HT1080 (cell line): ENCODE data around the gene TANK. TPM values are rescaled to one million over a fixed set of nuclear protein-coding genes. Genes with fewer than 3 reads are reported as not detected.
A peak's percentile ranks its signal among the peaks of the same experiment; 100 is the strongest.
"Not testable (repeated sequence)": the region's sequence is repeated elsewhere in the genome, so short reads cannot be mapped to it uniquely, and the experiment has no call there.

Source experiments
- DNase-seq: peaks from one replicate; pipeline ENCODE4 v3.0.0-alpha.2; 2015; ENCODE audit warnings: low read depth
- total RNA-seq: library from RNA; depleted of rRNA; stranded (reverse); fragments of >200 nt; shearing (Covaris generic); gene quantifications from 2 replicates; pipeline ENCODE4 v1.2.3, GENCODE V29; 2014; rRNA removed

The TANK gene
- total RNA-seq, 1 experiment from 2014 or later, result 37.1 TPM

GRCh38 chr2:161269111-161269510 is 108.9 kb downstream of the TANK start:
- no peak for DNase-seq

- DNase-seq, result peak; percentile 42
Measured at GRCh38 chr2:161273038-161273760, 113.0 kb downstream of the TANK start.

- peak; percentile 46 for DNase-seq
Measured at GRCh38 chr2:161278564-161279229, 118.5 kb downstream of the TANK start.

GRCh38 chr2:161279230-161279815 is 119.1 kb downstream of the TANK start:
- DNase-seq, result not testable (repeated sequence)

- DNase-seq, result peak; percentile 20
Measured at GRCh38 chr2:161280906-161281323, 120.7 kb downstream of the TANK start.

- DNase-seq, result not testable (repeated sequence)
Measured at GRCh38 chr2:161281615-161282310, 121.5 kb downstream of the TANK start.

- DNase-seq, result not testable (repeated sequence)
Measured at GRCh38 chr2:161282311-161282644, 122.0 kb downstream of the TANK start.

GRCh38 chr2:161283926-161284325 is 123.7 kb downstream of the TANK start:
- no peak for DNase-seq

Other genes starting within 250 kb of the TANK start
- 176 and 192 TPM in 2 replicates for gene PSMD14, start 148.0 kb downstream of the TANK start, total RNA-seq